Muscle layer of duodenum (tissue), 2 donors: ENCODE results near the gene AHCTF1.
"Not testable (repeated sequence)": the region's sequence is repeated elsewhere in the genome, so short reads cannot be mapped to it uniquely, and the experiment has no call there.

ENCODE experiments used
- H3K27ac ChIP-seq: one replicate; pipeline ENCODE4 v1.7.0; 2013; ENCODE audit warnings: mild to moderate bottlenecking, low read length
- H3K27me3 ChIP-seq: one replicate; pipeline ENCODE4 v1.7.0; 2013; ENCODE audit warnings: low read depth, mild to moderate bottlenecking, control low read depth, low read length
- H3K36me3 ChIP-seq, 2 donors: one replicate each; pipeline ENCODE4 v1.7.0; 2013; ENCODE audit warnings: low read length in 2 of 2, control low read depth in 1 of 2, mild to moderate bottlenecking in 1 of 2; ENCODE audit not compliant: insufficient read depth in 2 of 2, control insufficient read depth in 1 of 2
- H3K4me1 ChIP-seq, 2 donors: one replicate each; pipeline ENCODE4 v1.7.0; 2013; ENCODE audit warnings: low read length in 2 of 2, mild to moderate bottlenecking in 2 of 2, control low read depth in 1 of 2, moderate library complexity in 1 of 2; ENCODE audit not compliant: insufficient read depth in 2 of 2, control insufficient read depth in 1 of 2
- H3K4me3 ChIP-seq, 2 donors: one replicate each; pipeline ENCODE4 v1.7.0; 2013; ENCODE audit warnings: low read length in 2 of 2, low read depth in 1 of 2, mild to moderate bottlenecking in 1 of 2
- H3K9me3 ChIP-seq, 2 donors: one replicate each; pipeline ENCODE4 v1.7.0; 2013; ENCODE audit warnings: low read length in 2 of 2, control low read depth in 1 of 2, mild to moderate bottlenecking in 1 of 2; ENCODE audit not compliant: control insufficient read depth in 1 of 2
- donor health status: healthy.

Gene AHCTF1

DNA sequence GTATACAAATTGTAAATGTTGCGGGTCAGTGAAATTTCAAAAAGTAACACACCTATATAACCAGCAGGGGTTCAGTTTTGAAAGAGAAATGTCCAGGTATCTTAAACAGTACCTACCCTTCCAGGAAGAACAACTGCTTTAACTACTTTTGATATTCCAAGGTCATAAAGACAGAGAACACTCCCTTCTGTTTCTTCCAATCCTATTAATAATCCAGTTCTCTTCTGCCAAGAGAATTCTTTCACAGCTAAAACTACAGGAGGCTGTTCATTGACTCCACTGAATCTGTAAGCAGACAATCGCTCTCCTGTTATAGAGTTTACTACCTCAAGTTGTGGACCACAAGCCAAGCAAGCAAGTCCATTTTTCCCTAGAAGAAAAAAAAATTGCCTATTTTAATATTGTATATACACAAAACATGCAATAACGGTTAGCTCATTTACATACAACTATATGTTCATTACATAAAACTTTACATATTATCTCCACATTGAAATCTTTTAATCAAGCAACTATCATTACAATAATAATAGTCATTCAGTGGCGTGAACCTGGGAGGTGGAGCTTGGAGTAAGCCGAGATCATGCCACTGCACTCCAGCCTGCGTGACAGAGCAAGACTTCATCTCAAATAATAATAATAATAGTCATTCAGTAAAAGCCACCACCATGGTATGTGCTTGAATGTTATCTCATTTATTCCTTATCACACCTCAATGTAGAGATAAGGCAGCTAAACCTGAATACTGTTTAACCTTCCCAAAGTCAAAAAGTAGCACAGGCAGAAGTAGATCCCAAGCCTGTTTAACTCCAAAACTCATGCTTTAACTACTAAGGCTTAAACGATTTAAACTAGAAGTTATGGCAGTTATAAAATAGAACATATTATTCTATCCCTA is 15.5 kb downstream of the AHCTF1 start:
- not testable (repeated sequence) for H3K9me3 ChIP-seq, H3K27ac ChIP-seq, H3K27me3 ChIP-seq, H3K4me3 ChIP-seq, H3K4me1 ChIP-seq
- peaks cover 10 to 19% of the 10 kb centered on the region in 2 donors for H3K36me3 ChIP-seq

- H3K4me1 ChIP-seq: no peaks in the 10 kb centered on the region
- peaks cover 30 to 50% of the 10 kb centered on the region in 2 donors for H3K36me3 ChIP-seq
- H3K27ac ChIP-seq: no peak overlapping the region
- H3K9me3 ChIP-seq: no peaks in the 10 kb centered on the region
- no peaks in the 10 kb centered on the region for H3K27me3 ChIP-seq
- no peak overlapping the region for H3K4me3 ChIP-seq
Observed at GRCh38 chr1:246907472-246907871, 24.3 kb downstream of the AHCTF1 start.

- Histone ChIP-seq H3K9me3 (no peaks in the 10 kb centered on the region), H3K27ac (no peak overlapping the region), H3K27me3 (no peaks in the 10 kb centered on the region), H3K4me3 (no peak overlapping the region), H3K4me1 (no peaks in the 10 kb centered on the region), H3K36me3 (peaks cover 36 to 55% of the 10 kb centered on the region in 2 donors)
Observed at GRCh38 chr1:246906833-246907232, 24.9 kb downstream of the AHCTF1 start.

GRCh38 chr1:246901874-246902273 is 29.9 kb downstream of the AHCTF1 start:
- Histone ChIP-seq H3K27me3 (no peaks in the 10 kb centered on the region), H3K27ac (no peak overlapping the region), H3K4me1 (no peaks in the 10 kb centered on the region), H3K4me3 (no peak overlapping the region), H3K9me3 (no peaks in the 10 kb centered on the region), H3K36me3 (peaks cover 57 to 80% of the 10 kb centered on the region in 2 donors)

- Histone ChIP-seq H3K36me3 (peaks cover 59 to 68% of the 10 kb centered on the region in 2 donors), H3K4me1 (no peaks in the 10 kb centered on the region)
Observed at GRCh38 chr1:246897302-246897701, 34.4 kb downstream of the AHCTF1 start.

GRCh38 chr1:246893191-246893939 is 38.4 kb downstream of the AHCTF1 start:
- H3K36me3 ChIP-seq: peaks cover 53 to 65% of the 10 kb centered on the region in 2 donors
- no peak overlapping the region for H3K4me3 ChIP-seq
- H3K27me3 ChIP-seq: no peaks in the 10 kb centered on the region
- no peaks in the 10 kb centered on the region for H3K9me3 ChIP-seq
- H3K4me1 ChIP-seq: no peaks in the 10 kb centered on the region
- H3K27ac ChIP-seq: no peak overlapping the region

More at GRCh38 chr1:246897302-246897701, 34.4 kb downstream of the AHCTF1 start:
- H3K9me3 ChIP-seq: no peaks in the 10 kb centered on the region
- H3K4me3 ChIP-seq: no peak overlapping the region
- no peaks in the 10 kb centered on the region for H3K27me3 ChIP-seq
- no peak overlapping the region for H3K27ac ChIP-seq

DNA sequence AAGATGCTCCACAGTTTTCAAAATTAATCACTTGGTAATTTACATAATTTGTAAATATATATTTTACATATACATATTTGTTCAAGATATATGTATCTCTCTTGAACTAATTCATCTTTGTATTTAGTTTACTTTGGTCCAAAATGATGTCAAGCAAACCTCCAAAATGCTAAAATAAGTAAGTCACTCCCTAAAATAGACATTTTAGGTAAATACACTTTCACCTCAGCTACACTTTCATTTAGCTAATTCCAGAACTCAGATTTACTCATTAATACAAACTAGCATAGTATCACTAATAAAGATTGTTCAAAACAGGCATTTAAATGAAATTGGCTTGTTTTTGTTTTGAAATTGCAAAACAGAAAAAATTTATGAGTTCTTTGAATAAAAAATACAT is 40.6 kb downstream of the AHCTF1 start:
- H3K27ac ChIP-seq: no peak overlapping the region

DNA sequence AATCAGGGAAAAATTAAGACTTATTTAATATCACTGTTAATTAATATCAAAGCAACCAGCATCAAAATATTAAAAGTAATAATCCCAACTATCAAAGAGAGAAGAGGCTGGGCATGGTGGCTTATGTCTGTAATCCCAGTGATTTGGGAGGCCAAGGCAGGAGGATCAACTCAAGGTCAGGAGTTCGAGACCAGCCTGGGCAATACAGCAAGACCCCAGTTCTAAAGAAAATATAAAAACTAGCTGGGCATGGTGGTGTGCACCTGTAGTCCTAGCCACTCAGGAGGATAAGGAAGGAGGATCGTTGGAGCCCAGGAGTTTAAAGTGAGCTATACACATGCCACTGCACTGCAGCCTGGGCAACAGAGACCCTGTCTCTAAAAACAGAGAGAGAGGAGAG is 43.2 kb downstream of the AHCTF1 start:
- H3K27me3 ChIP-seq: no peaks in the 10 kb centered on the region
- H3K4me3 ChIP-seq: no peak overlapping the region
- H3K36me3 ChIP-seq: peaks cover 56 to 60% of the 10 kb centered on the region in 2 donors
- H3K27ac ChIP-seq: no peak overlapping the region
- no peaks in the 10 kb centered on the region for H3K9me3 ChIP-seq
- H3K4me1 ChIP-seq: no peaks in the 10 kb centered on the region

More for the DNA sequence above, 40.6 kb downstream of the AHCTF1 start:
- no peaks in the 10 kb centered on the region for H3K4me1 ChIP-seq
- H3K4me3 ChIP-seq: no peak overlapping the region
- no peaks in the 10 kb centered on the region for H3K27me3 ChIP-seq
- H3K9me3 ChIP-seq: no peaks in the 10 kb centered on the region
- peaks cover 60 to 65% of the 10 kb centered on the region in 2 donors for H3K36me3 ChIP-seq

GRCh38 chr1:246885389-246885788 is 46.4 kb downstream of the AHCTF1 start:
- H3K4me3 ChIP-seq, H3K9me3 ChIP-seq, H3K27ac ChIP-seq, H3K27me3 ChIP-seq, H3K4me1 ChIP-seq: not testable (repeated sequence)
- H3K36me3 ChIP-seq: peaks cover 54 to 55% of the 10 kb centered on the region in 2 donors

DNA sequence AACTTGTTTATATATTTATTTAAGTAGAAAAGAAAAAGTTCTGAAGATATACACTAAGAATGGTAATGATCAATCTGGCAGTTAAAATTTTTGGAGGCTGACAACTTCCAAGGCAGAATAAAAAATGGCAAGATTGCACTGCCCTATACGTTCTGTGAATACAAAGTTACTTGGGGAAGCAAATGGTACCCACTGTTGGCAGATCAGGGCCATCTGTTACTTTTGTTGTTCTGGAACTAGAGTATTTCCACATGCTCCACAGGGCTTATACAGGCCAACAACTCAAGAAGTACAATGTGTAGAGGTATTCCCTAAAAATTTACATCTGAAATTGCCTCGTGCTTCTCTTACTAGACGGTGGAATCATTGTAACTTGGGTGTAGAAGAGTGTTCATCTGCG is 53.2 kb downstream of the AHCTF1 start:
- Histone ChIP-seq H3K36me3 (peaks cover 28 to 33% of the 10 kb centered on the region in 2 donors), H3K27ac (no peak overlapping the region), H3K27me3 (no peaks in the 10 kb centered on the region), H3K4me3 (no peak overlapping the region), H3K4me1 (no peaks in the 10 kb centered on the region), H3K9me3 (no peaks in the 10 kb centered on the region)

- Histone ChIP-seq H3K36me3 (peaks cover 33 to 41% of the 10 kb centered on the region in 2 donors), H3K9me3 (no peaks in the 10 kb centered on the region), H3K27ac (no peak overlapping the region), H3K4me3 (no peak overlapping the region), H3K4me1 (no peaks in the 10 kb centered on the region), H3K27me3 (no peaks in the 10 kb centered on the region)
Observed at GRCh38 chr1:246876431-246876830, 55.3 kb downstream of the AHCTF1 start.
